HEK293 (cell line): ENCODE results near the gene SH2D2A.

Experiments
- CTCF ChIA-PET: fragments of 350-600 bp; formaldehyde crosslinking; extraction: SDS; loops from one replicate; lab custom pipeline; 2021; ENCODE audit warnings: antibody characterized with exemption; lab: Yijun Ruan, JAX
- POLR2A ChIA-PET: fragments of 300-600 bp; formaldehyde crosslinking; extraction: SDS; loops from one replicate; lab custom pipeline; 2020; ENCODE audit warnings: antibody characterized with exemption, inconsistent platforms; lab: Yijun Ruan, JAX
- H3K27ac ChIP-seq: fragments of 200-500 bp; sonication (Bioruptor generic); 2 replicates; pipeline ENCODE4 v1.5.1; 2014; ENCODE audit warnings: low read depth, low read length, control low read depth, inconsistent platforms; ENCODE audit errors: extremely low read depth
- H3K36me3 ChIP-seq, 2 experiments: fragments of 200-500 bp in 1 of 2; sonication (Bioruptor generic) in 1 of 2; 1 replicate in 1 of 2; 2 replicates in 1 of 2; pipeline ENCODE4 v1.5.1; 2014 to 2017; ENCODE audit warnings: inconsistent platforms in 2 of 2, low read length in 2 of 2; ENCODE audit not compliant: control insufficient read depth in 2 of 2, insufficient read depth in 1 of 2
- H3K4me1 ChIP-seq: fragments of 200-500 bp; sonication (Bioruptor generic); 2 replicates; pipeline ENCODE4 v1.5.1; 2014; ENCODE audit warnings: mild to moderate bottlenecking, low read length, inconsistent platforms; ENCODE audit not compliant: control insufficient read depth, insufficient read depth
- H3K4me3 ChIP-seq: 2 replicates; pipeline ENCODE4 v1.5.1; 2011; ENCODE audit warnings: low read depth, mild to moderate bottlenecking, control low read depth, low read length, moderate library complexity
- H3K9me3 ChIP-seq: fragments of 200-500 bp; sonication (Bioruptor generic); 2 replicates; pipeline ENCODE4 v1.5.1; 2014; ENCODE audit warnings: low read depth, low read length, inconsistent platforms; ENCODE audit not compliant: control insufficient read depth, insufficient read depth
- ELK4 ChIP-seq: IDR thresholded peaks from 2 replicates; pipeline ENCODE4 v1.6.1; 2011; ENCODE audit warnings: mild to moderate bottlenecking, low read depth, low read length, borderline replicate concordance
- GFI1B ChIP-seq: fragments of 450-650 bp; formaldehyde crosslinking; IDR thresholded peaks from 2 replicates; pipeline ENCODE4 v1.5.1; 2016; ENCODE audit warnings: missing biosample characterization, missing genetic modification characterization
- HIC1 ChIP-seq: fragments of 450-650 bp; formaldehyde crosslinking; IDR thresholded peaks from 2 replicates; pipeline ENCODE4 v1.5.1; 2016; ENCODE audit warnings: missing biosample characterization, missing genetic modification characterization
- INSM2 ChIP-seq: fragments of 450-650 bp; formaldehyde crosslinking; IDR thresholded peaks from 2 replicates; pipeline ENCODE4 v1.5.1; 2016; ENCODE audit warnings: missing biosample characterization, missing genetic modification characterization
- RBAK ChIP-seq: fragments of 450-650 bp; formaldehyde crosslinking; IDR thresholded peaks from 2 replicates; pipeline ENCODE4 v1.5.1; 2016; ENCODE audit warnings: missing biosample characterization, missing genetic modification characterization
- REPIN1 ChIP-seq: fragments of 450-650 bp; formaldehyde crosslinking; IDR thresholded peaks from 2 replicates; pipeline ENCODE4 v1.5.1; 2017; ENCODE audit warnings: missing biosample characterization, missing genetic modification characterization, low read depth
- ZBTB11 ChIP-seq: fragments of 450-650 bp; formaldehyde crosslinking; conservative IDR thresholded peaks from 2 replicates; pipeline ENCODE4 v1.5.1; 2016; ENCODE audit warnings: low read depth, missing biosample characterization, missing genetic modification characterization
- ZBTB44 ChIP-seq: fragments of 450-650 bp; IDR thresholded peaks from 2 replicates; pipeline ENCODE4 v1.5.1; 2018; ENCODE audit warnings: missing biosample characterization, mild to moderate bottlenecking, missing genetic modification characterization
- ZBTB49 ChIP-seq: fragments of 450-650 bp; formaldehyde crosslinking; IDR thresholded peaks from 2 replicates; pipeline ENCODE4 v1.5.1; 2016; ENCODE audit warnings: missing biosample characterization, missing genetic modification characterization, low read depth
- ZNF140 ChIP-seq: fragments of 450-650 bp; formaldehyde crosslinking; IDR thresholded peaks from 2 replicates; pipeline ENCODE4 v1.5.1; 2016; ENCODE audit warnings: missing biosample characterization, missing genetic modification characterization
- ZNF146 ChIP-seq: fragments of 450-650 bp; formaldehyde crosslinking; IDR thresholded peaks from 2 replicates; pipeline ENCODE4 v1.5.1; 2016; ENCODE audit warnings: missing biosample characterization, missing genetic modification characterization
- ZNF214 ChIP-seq: fragments of 450-650 bp; formaldehyde crosslinking; IDR thresholded peaks from 2 replicates; pipeline ENCODE4 v1.5.1; 2017; ENCODE audit warnings: missing biosample characterization, mild to moderate bottlenecking, missing genetic modification characterization, borderline replicate concordance
- ZNF416 ChIP-seq: fragments of 450-650 bp; formaldehyde crosslinking; IDR thresholded peaks from 2 replicates; pipeline ENCODE4 v1.5.1; 2016; ENCODE audit warnings: missing biosample characterization, missing genetic modification characterization
- ZNF433 ChIP-seq: fragments of 450-650 bp; formaldehyde crosslinking; IDR thresholded peaks from 2 replicates; pipeline ENCODE4 v1.5.1; 2016; ENCODE audit warnings: missing biosample characterization, missing genetic modification characterization, low read depth
- ZNF449 ChIP-seq: fragments of 450-650 bp; formaldehyde crosslinking; IDR thresholded peaks from 2 replicates; pipeline ENCODE4 v1.5.1; 2017; ENCODE audit warnings: missing biosample characterization, mild to moderate bottlenecking, missing genetic modification characterization, moderate library complexity
- ZNF596 ChIP-seq: fragments of 450-650 bp; IDR thresholded peaks from 2 replicates; pipeline ENCODE4 v1.5.0; 2018; ENCODE audit warnings: missing biosample characterization, mild to moderate bottlenecking, missing genetic modification characterization, moderate library complexity
- ZNF600 ChIP-seq: fragments of 450-650 bp; formaldehyde crosslinking; IDR thresholded peaks from 2 replicates; pipeline ENCODE4 v1.5.1; 2016; ENCODE audit warnings: missing biosample characterization, missing genetic modification characterization
- ZNF623 ChIP-seq: fragments of 450-650 bp; formaldehyde crosslinking; IDR thresholded peaks from 2 replicates; pipeline ENCODE4 v1.5.1; 2016; ENCODE audit warnings: missing biosample characterization, missing genetic modification characterization
- ZNF747 ChIP-seq: fragments of 450-650 bp; formaldehyde crosslinking; IDR thresholded peaks from 2 replicates; pipeline ENCODE4 v1.5.1; 2016; ENCODE audit warnings: missing biosample characterization, missing genetic modification characterization
- ZSCAN16 ChIP-seq: fragments of 450-650 bp; formaldehyde crosslinking; IDR thresholded peaks from 2 replicates; pipeline ENCODE4 v1.5.1; 2016; ENCODE audit warnings: missing biosample characterization, missing genetic modification characterization

The SH2D2A gene

GRCh38 chr1:156756355-156756754, 60.3 kb downstream of the SH2D2A start:
- no peaks in the 10 kb centered on the region for H3K36me3 ChIP-seq
- CTCF ChIA-PET, result interaction anchor here (0.6 to 2.0 kb wide), 6 partner anchors 9 to 104 kb away, joined by 3 to 7 read pairs (median 5); partner anchors contain the start of genes NTRK1 and PRCC
- H3K4me3 ChIP-seq, result no peak overlapping the region
- TF ChIP-seq ZNF623 (tag by site-specific recombination) (no peak), ZNF600 (tag by site-specific recombination) (no peak), ZNF146 (no peak), ZNF140 (tag by site-specific recombination) (no peak), ZNF416 (tag by site-specific recombination) (no peak), HIC1 (tag by site-specific recombination) (no peak), ZBTB49 (tag by site-specific recombination) (no peak), ZNF449 (tag by site-specific recombination) (no peak), GFI1B (tag by site-specific recombination) (no peak), ZNF214 (tag by site-specific recombination) (no peak), REPIN1 (tag by site-specific recombination) (no peak), ZSCAN16 (tag by site-specific recombination) (no peak), ZBTB11 (tag by site-specific recombination) (no peak), ZNF747 (no peak), ELK4 (no peak), ZNF433 (tag by site-specific recombination) (no peak), ZNF596 (no peak), INSM2 (tag by site-specific recombination) (no peak), RBAK (no peak), ZBTB44 (tag by site-specific recombination) (no peak)
- H3K9me3 ChIP-seq, result no peaks in the 10 kb centered on the region
- no peaks in the 10 kb centered on the region for H3K4me1 ChIP-seq
- no peak overlapping the region for H3K27ac ChIP-seq
- POLR2A ChIA-PET, result interaction anchor here (0.6 to 1.8 kb wide), 7 partner anchors 8 to 51 kb away, joined by 3 to 6 read pairs (median 4); partner anchors contain the start of genes ISG20L2, METTL25B, MRPL24 and PRCC
